ENCODE data around the gene STRA6.

DNA sequence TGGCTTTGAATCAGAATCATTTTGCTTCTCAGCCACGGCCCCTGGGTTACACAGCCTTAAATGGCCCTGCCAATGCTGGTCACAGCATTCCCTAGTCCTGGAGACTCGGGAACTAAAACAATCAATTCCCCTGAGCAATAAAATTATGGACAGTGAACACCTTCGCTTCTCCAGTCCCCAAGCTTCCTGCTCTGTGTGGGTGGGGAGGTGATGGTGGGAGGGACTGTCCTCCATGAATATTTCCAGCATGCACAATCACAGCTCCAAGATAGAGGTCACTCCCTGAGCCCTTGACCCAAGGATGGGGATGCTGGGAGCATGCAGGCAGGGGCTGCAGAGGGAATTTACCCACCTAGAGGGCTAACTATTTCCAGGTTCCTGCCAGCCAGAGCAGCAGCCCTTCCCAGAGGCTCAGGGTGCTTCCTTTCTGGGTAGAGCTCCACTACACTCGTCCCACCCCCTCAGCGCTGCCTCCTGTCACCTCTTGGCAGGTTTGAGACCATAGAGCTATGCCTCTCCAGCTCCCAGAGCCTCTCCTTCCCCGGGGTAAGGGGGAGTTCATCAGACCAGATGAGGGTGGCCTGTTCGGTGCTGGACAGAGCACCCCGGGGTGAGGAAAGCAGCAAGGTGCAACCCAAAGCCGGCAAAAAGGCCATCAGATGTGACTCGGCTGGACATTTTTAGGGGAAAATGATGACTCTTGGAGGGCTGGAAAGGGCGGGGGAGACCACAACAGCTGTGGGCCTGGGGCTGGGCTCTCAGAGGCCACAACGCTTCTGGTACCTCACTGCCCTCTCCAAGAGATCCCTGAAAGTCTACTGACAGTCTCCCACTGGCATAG, 19.0 kb upstream of the STRA6 start:
- TF ChIP-seq CTCF (IDR thresholded peaks at IDR 0.05) (no peak), POLR2A (IDR thresholded peaks at IDR 0.05) (no peak)

All from esophagus squamous epithelium (tissue), 4 donors.